AG04449 (cell line): ENCODE measurements around the gene C3orf49.

Source experiments
- CTCF ChIA-PET: fragments of 350-600 bp; formaldehyde crosslinking; extraction: SDS; loops from one replicate; lab custom pipeline; 2021; ENCODE audit warnings: antibody characterized with exemption; lab: Yijun Ruan, JAX
- POLR2A ChIA-PET: fragments of 400-600, 350-600 bp; formaldehyde crosslinking; extraction: SDS; loops from one replicate; lab custom pipeline; 2020; ENCODE audit warnings: antibody characterized with exemption, inconsistent platforms; lab: Yijun Ruan, JAX
- DNase-seq: peaks from one replicate; pipeline ENCODE4 v3.0.0-alpha.2; 2010; ENCODE audit warnings: low read depth, low spot score
- H3K4me3 ChIP-seq: 2 replicates; pipeline ENCODE4 v1.5.1; 2011; ENCODE audit warnings: low read depth, mild to moderate bottlenecking, control low read depth, low read length
- TF ChIP-seq, protein P1 (sequence below): IDR thresholded peaks from one replicate; pipeline ENCODE4 v1.5.1; 2011; ENCODE audit warnings: mild to moderate bottlenecking, moderate library complexity, low read length, control low read depth, inconsistent platforms; ENCODE audit not compliant: insufficient read depth; ENCODE audit errors: missing control alignments

Gene C3orf49

DNA sequence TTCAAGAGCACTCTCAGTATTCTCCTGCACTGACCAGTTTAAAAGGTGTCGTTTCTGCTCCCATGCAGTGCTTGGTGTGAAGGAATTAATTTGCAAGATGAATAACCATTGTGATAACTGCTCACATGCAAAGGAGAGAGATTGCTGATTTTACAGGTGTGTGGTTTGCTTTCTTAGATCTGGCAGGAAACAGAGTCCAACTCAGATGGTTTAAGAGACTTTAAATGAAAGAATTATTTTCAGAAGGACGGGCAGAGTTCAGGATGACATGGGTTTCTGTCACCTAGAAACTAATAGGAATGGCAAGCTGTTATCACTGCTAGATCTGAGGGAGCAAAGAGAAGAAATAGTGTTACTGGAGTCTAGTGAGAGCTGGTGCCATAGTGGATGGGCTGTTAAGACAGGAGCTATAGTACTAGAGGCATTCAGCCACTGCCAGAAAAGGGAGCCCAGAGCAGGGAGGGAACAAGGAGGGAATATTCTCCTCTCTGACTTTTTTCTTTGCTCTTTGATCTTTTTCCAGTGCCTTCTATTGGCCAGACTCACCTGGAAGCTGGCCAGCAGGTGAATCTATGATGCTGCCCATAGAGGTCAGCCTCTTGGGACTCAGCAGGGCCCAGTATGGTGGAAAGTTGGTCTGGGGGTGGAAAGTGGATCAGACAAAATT lies 59.4 kb downstream of the C3orf49 start:
- CTCF ChIA-PET, result no interaction called here
- POLR2A ChIA-PET, result no interaction called here

DNA sequence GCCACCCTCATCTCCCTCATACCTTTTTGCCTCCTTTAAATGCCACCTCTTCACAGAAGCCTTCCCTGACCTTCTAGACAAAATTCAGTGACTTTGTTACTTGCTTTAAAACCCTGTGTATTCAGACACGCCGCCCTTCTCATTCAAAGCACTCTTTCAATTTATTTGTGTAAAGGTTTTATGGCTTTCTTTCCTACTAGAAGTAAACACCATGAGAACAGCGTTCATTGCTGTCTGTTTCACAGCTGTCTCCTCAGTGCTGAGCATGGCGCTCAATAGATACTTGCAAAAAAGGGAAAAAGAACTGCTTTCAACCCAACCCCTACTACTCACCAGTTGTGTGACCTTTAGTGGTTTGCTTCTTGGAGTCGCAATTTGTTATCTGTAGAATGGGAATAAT lies 61.6 kb downstream of the C3orf49 start:
- no peak for DNase-seq
- no peak overlapping the region for H3K4me3 ChIP-seq
- TF ChIP-seq, protein P1, sequence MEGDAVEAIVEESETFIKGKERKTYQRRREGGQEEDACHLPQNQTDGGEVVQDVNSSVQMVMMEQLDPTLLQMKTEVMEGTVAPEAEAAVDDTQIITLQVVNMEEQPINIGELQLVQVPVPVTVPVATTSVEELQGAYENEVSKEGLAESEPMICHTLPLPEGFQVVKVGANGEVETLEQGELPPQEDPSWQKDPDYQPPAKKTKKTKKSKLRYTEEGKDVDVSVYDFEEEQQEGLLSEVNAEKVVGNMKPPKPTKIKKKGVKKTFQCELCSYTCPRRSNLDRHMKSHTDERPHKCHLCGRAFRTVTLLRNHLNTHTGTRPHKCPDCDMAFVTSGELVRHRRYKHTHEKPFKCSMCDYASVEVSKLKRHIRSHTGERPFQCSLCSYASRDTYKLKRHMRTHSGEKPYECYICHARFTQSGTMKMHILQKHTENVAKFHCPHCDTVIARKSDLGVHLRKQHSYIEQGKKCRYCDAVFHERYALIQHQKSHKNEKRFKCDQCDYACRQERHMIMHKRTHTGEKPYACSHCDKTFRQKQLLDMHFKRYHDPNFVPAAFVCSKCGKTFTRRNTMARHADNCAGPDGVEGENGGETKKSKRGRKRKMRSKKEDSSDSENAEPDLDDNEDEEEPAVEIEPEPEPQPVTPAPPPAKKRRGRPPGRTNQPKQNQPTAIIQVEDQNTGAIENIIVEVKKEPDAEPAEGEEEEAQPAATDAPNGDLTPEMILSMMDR, result no peak
- CTCF ChIA-PET, result no interaction called here
- POLR2A ChIA-PET, result no interaction called here

More for the DNA sequence above, 59.4 kb downstream of the C3orf49 start:
- DNase-seq, result no peak
- TF ChIP-seq, protein P1, result no peak
- no peak overlapping the region for H3K4me3 ChIP-seq

DNA sequence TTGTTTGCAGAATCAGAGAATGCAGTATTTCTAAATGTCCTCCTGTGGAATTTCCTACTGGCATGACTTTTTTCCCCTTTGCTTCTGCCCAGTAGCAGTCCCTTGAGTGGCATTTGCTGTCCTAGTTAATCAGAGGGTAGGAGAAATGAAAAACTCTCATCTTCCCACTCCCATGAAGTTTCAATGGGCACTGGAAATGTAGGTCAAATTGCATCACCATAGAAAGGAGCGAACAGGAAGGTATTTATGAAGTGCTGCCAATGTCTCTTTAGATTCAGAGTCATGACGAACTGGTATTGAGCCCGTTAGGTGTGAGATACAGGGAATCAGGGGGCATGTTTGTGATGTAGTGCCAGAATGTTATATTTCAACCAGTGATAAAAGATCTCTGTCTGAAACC lies 67.8 kb downstream of the C3orf49 start:
- ChIA-PET CTCF (no interaction called here), POLR2A (no interaction called here)
- DNase-seq, result no peak
- H3K4me3 ChIP-seq, result no peak overlapping the region
- TF ChIP-seq, protein P1, result no peak

DNA sequence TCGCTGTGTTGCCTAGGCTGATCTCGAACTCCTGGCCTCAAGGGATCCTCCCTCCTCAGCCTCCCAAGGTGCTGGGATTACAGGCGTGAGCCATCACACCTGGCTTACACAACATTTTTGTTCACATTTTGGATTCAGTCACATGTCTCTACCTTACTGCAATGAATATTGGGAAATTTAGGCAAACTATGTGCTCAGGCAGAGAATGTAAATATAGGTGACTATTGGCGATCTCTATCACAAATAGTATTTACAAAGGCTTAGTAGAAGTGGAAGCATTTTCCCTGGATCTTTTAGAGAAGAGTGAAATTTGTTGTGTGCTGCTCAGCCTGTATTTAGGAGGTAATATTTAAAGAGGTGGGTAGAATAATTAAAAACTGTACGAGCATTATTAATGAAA lies 72.4 kb downstream of the C3orf49 start:
- ChIA-PET CTCF (no interaction called here), POLR2A (no interaction called here)
- no peak for DNase-seq

DNA sequence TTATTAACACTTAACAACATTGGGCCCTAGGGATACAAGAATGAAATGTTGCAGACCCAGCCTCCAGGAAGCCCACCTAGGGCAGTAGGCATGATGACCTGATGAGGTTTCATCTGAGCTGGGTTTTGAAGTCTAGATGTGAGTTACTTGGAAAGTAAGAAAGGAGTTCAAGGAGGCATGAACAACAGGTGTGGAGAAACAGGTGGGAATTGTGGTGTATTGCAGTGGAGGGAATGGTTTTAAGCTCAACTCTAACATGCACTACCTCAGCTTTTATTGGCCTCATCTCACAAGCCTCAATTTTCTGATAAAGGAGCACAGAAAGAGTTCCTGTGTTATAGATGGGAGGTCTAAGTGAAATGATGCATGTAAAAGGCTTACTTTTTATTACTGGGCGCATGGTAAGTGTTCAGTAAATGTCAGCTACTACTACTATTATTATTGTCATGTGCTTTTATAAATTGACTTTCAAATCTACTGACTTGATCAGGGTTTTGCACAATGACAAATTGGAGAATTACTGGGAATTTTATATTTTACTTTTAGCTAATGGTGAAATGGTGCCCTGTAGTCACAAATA lies 73.8 kb downstream of the C3orf49 start:
- DNase-seq, result no peak
- H3K4me3 ChIP-seq, result no peak overlapping the region
- ChIA-PET POLR2A (no interaction called here), CTCF (interaction anchor here (0.9 to 1.3 kb wide), 2 partner anchors 15 to 16 kb away, joined by 3 read pairs; no protein-coding TSS in a partner anchor)
- TF ChIP-seq, protein P1, result no peak

More for the DNA sequence above, 72.4 kb downstream of the C3orf49 start:
- TF ChIP-seq, protein P1, result no peak
- no peak overlapping the region for H3K4me3 ChIP-seq

DNA sequence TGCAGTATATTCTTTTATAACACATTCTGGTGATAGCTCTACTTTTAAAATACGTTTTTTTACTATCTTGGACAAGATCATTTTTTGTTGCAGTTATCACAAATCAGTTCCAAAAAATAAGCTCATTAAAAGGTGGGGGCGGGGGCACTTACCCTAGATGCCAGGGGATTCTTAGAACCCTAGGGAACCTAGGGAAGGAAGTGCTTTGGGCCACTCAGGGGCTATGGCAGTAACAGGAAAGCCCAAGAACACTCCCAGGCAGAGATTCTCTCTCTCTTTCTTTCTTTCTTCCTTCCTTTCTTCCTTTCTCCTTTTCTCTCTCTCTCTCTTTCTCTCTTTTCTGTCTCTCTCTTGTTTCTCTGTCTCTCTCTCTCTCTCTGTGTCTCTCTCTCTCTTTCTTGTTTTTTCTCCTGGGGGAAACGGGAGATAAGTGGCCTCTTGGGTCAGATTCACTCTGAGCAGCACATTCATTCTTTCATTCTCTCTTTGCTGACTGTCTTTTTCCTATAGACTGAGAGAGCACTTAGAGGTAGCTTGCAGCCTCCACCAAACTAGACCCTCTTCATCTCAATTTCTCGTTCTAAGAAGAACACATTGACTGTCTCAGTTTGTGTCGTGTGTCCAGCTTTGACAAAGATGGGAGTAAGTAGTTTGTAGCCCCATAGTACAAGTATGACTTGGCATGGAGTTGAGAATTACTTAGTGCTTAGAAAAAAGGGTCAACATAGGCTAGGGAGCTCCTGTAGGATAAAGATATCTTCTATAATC lies 76.5 kb downstream of the C3orf49 start:
- TF ChIP-seq, protein P1, result no peak
- ChIA-PET POLR2A (no interaction called here), CTCF (interaction anchor here (1.2 kb wide), 1 partner anchor 16 kb away, joined by 4 read pairs; the partner anchor contains the start of gene SCAANT1)

More for the DNA sequence above, 76.5 kb downstream of the C3orf49 start:
- no peak overlapping the region for H3K4me3 ChIP-seq
- DNase-seq, result no peak
